OCI-LY1 (cell line): ENCODE results near the gene HRAS.

ENCODE experiments used
- EZH2 ChIP-seq: fragments of 200-600 bp; sonication (generic), shearing (Covaris generic); IDR thresholded peaks from 2 replicates; pipeline ENCODE4 v1.8.0; 2017; ENCODE audit warnings: borderline replicate concordance, mixed run types, mild to moderate bottlenecking, antibody characterized with exemption, low read length, moderate library complexity, mixed read lengths
- TF ChIP-seq, protein P1 (sequence below): fragments of 200-600 bp; sonication (generic), shearing (Covaris generic); IDR thresholded peaks from 2 replicates; pipeline ENCODE4 v1.5.1; 2017; ENCODE audit warnings: mild to moderate bottlenecking, antibody characterized with exemption, low read length, moderate library complexity, mixed read lengths

DNA sequence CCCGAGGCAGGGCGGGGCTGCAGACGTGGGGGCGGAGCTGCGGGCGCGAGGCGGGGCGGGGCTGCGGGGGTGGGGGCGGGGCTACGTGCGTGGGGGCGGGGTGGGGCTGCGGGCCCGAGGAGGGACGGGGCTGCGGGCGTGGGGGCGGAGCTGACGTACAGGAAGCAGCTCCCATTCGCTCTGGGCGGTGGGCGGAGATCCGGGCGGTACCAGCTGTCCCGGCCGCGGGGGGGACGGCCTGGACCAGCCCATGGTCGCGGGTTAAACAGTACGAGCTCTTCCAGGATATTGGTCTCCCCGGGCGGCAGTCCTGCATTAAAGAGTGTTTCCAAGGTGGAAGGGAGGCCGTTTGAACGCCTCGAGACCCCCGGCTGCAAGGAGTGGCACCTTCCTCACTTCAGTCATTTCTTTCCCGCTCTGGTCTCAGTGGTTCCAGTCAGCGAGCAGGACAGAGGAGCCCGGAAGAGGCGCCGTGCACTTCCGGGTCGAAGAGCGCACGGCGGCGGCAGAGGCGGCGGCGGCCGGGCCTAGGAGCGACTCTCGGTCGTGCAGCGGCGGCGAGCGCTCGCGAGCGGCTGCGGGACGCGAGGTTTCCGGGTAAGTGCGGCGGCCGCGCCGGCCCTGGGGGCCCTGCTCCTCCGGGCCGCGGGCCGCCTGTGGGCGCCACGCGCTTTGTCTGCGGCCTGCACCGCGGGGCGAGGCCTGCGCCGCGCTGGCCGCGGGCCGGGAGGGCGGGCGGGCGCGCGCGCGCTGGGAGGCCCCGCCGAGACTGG is 40.8 kb upstream of the HRAS start, which contains the start of gene PHRF1:
- TF ChIP-seq, protein P1, sequence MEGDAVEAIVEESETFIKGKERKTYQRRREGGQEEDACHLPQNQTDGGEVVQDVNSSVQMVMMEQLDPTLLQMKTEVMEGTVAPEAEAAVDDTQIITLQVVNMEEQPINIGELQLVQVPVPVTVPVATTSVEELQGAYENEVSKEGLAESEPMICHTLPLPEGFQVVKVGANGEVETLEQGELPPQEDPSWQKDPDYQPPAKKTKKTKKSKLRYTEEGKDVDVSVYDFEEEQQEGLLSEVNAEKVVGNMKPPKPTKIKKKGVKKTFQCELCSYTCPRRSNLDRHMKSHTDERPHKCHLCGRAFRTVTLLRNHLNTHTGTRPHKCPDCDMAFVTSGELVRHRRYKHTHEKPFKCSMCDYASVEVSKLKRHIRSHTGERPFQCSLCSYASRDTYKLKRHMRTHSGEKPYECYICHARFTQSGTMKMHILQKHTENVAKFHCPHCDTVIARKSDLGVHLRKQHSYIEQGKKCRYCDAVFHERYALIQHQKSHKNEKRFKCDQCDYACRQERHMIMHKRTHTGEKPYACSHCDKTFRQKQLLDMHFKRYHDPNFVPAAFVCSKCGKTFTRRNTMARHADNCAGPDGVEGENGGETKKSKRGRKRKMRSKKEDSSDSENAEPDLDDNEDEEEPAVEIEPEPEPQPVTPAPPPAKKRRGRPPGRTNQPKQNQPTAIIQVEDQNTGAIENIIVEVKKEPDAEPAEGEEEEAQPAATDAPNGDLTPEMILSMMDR, result no peak
- TF ChIP-seq EZH2, result no peak
